Prostate gland (tissue), 2 donors: Measurements from ENCODE around the gene QSER1. TPM values are rescaled to one million over a fixed set of nuclear protein-coding genes. Genes with fewer than 3 reads are reported as not detected.

Experiments
- DNase-seq: peaks from one replicate; pipeline ENCODE4 v3.0.0-alpha.2; 2019; ENCODE audit warnings: low spot score
- H3K27ac ChIP-seq, 2 donors: fragments of 200-600 bp; sonication (generic); 2 replicates each; pipeline ENCODE4 v1.5.1; 2017 to 2019
- H3K27me3 ChIP-seq: fragments of 200-600 bp; sonication (generic); replicated peaks from 2 replicates; pipeline ENCODE4 v1.5.1; 2019; ENCODE audit not compliant: insufficient read depth
- H3K36me3 ChIP-seq, 2 donors: fragments of 200-600 bp; sonication (generic); 1 replicate in 1 of 2; 2 replicates in 1 of 2; pipeline versions ENCODE4 v1.5.1 to v1.8.1; 2017 to 2019
- H3K4me1 ChIP-seq: fragments of 200-600 bp; sonication (generic); replicated peaks from 2 replicates; pipeline ENCODE4 v1.5.1; 2019
- H3K4me3 ChIP-seq, 2 donors: fragments of 200-600 bp; sonication (generic); 2 replicates each; pipeline ENCODE4 v1.5.1; 2017 to 2019
- H3K9me3 ChIP-seq: fragments of 200-600 bp; sonication (generic); 2 replicates; pipeline ENCODE4 v1.5.1; 2017
- CTCF ChIP-seq, 4 experiments: fragments of 200-600 bp in 2 of 4; fragments of 450-650 bp in 2 of 4; sonication (generic) in 2 of 4; IDR thresholded peaks; 1 replicate in 3 of 4; 2 replicates in 1 of 4; pipeline ENCODE4 v1.5.1; 2016 to 2019; ENCODE audit warnings: antibody characterized with exemption in 4 of 4, mild to moderate bottlenecking in 2 of 4, moderate library complexity in 2 of 4
- POLR2A ChIP-seq: fragments of 450-650 bp; IDR thresholded peaks from one replicate; pipeline ENCODE4 v1.6.1; 2016; ENCODE audit warnings: antibody characterized with exemption, mild to moderate bottlenecking
- POLR2AphosphoS5 ChIP-seq: sonication (generic); formaldehyde crosslinking; IDR thresholded peaks from one replicate; pipeline ENCODE4 v1.6.1; 2017; ENCODE audit warnings: antibody characterized with exemption
- WGBS: methylation state at CpG from one replicate; pipeline ENCODE4 v1.1.5; 2018; 5-methylcytosine and 5-hydroxymethylcytosine counted together
- intact Hi-C: fragments of 100-400 bp; cut with DNase I; formaldehyde crosslinking; loops from one replicate; pipeline ENCODE4 v1.14.2; 2022
- total RNA-seq, 2 donors: library from RNA; depleted of rRNA; stranded (reverse); fragments of >200 nt; gene quantifications; one replicate each; pipeline ENCODE4 v1.1.0, GENCODE V29; 2016

The QSER1 gene
- total RNA-seq, 2 donors from 2014 or later, result 15.8 to 25.5 TPM

- no peaks in the 10 kb centered on the region for H3K9me3 ChIP-seq
- H3K27me3 ChIP-seq, result no peaks in the 10 kb centered on the region
- DNase-seq, result no peak
- H3K4me3 ChIP-seq, result no peak overlapping the region
- no peaks in the 10 kb centered on the region for H3K36me3 ChIP-seq
- intact Hi-C loops, result no loop called here
- 72% methylated on average over 1 of the region's 1 CpG for WGBS
- no peak overlapping the region for H3K27ac ChIP-seq
- no peak for TF ChIP-seq CTCF (IDR thresholded peaks at IDR 0.05)
- TF ChIP-seq POLR2A, result no peak
- TF ChIP-seq POLR2AphosphoS5, result no peak
- no peaks in the 10 kb centered on the region for H3K4me1 ChIP-seq
Observed at GRCh38 chr11:32952421-32952820, 59.8 kb downstream of the QSER1 start.

GRCh38 chr11:32953700-32954099, 61.1 kb downstream of the QSER1 start:
- no peaks in the 10 kb centered on the region for H3K36me3 ChIP-seq

GRCh38 chr11:32960553-32961164, 68.0 kb downstream of the QSER1 start:
- TF ChIP-seq POLR2AphosphoS5 (peak; percentile 18), POLR2A (no peak), CTCF (IDR thresholded peaks at IDR 0.05) (peak; percentile 49 to 79 (median 70))
- no peak for DNase-seq
- H3K36me3 ChIP-seq, result no peaks in the 10 kb centered on the region
- H3K4me3 ChIP-seq, result no peak overlapping the region
- no peaks in the 10 kb centered on the region for H3K9me3 ChIP-seq
- no peaks in the 10 kb centered on the region for H3K4me1 ChIP-seq
- H3K27me3 ChIP-seq, result no peaks in the 10 kb centered on the region
- H3K27ac ChIP-seq, result no peak overlapping the region
- intact Hi-C loops, result loop anchor here (2.0 kb wide), 1 partner anchor 104 kb away; no protein-coding TSS in a partner anchor
- WGBS, result 2% methylated on average over 1 of the region's 1 CpG

More at GRCh38 chr11:32953700-32954099, 61.1 kb downstream of the QSER1 start:
- H3K9me3 ChIP-seq, result no peaks in the 10 kb centered on the region
- no peak for TF ChIP-seq POLR2AphosphoS5
- no peak for TF ChIP-seq POLR2A
- no peak for TF ChIP-seq CTCF (IDR thresholded peaks at IDR 0.05)
- H3K27me3 ChIP-seq, result no peaks in the 10 kb centered on the region
- no peak for DNase-seq
- H3K4me3 ChIP-seq, result no peak overlapping the region
- H3K4me1 ChIP-seq, result no peaks in the 10 kb centered on the region
- no peak overlapping the region for H3K27ac ChIP-seq
- intact Hi-C loops, result no loop called here

GRCh38 chr11:32962016-32962415, 69.4 kb downstream of the QSER1 start:
- Histone ChIP-seq H3K4me3 (no peak overlapping the region), H3K4me1 (no peaks in the 10 kb centered on the region), H3K27ac (no peak overlapping the region), H3K9me3 (no peaks in the 10 kb centered on the region), H3K36me3 (no peaks in the 10 kb centered on the region), H3K27me3 (no peaks in the 10 kb centered on the region)
- TF ChIP-seq CTCF (IDR thresholded peaks at IDR 0.05) (no peak), POLR2AphosphoS5 (no peak), POLR2A (no peak)
- DNase-seq, result no peak
- intact Hi-C loops, result no loop called here
- WGBS, result 96% methylated on average over 2 of the region's 2 CpGs

GRCh38 chr11:32963721-32964120, 71.1 kb downstream of the QSER1 start:
- no peaks in the 10 kb centered on the region for H3K4me1 ChIP-seq
- H3K27ac ChIP-seq, result no peak overlapping the region
- WGBS, result 93% methylated on average over 2 of the region's 2 CpGs
- intact Hi-C loops, result no loop called here
- H3K4me3 ChIP-seq, result no peak overlapping the region
- H3K9me3 ChIP-seq, result no peaks in the 10 kb centered on the region
- TF ChIP-seq CTCF (IDR thresholded peaks at IDR 0.05) (no peak), POLR2A (no peak), POLR2AphosphoS5 (no peak)
- no peaks in the 10 kb centered on the region for H3K36me3 ChIP-seq
- no peak for DNase-seq
- no peaks in the 10 kb centered on the region for H3K27me3 ChIP-seq
